Endothelial cell of umbilical vein (primary cell): ENCODE results near the gene ABLIM2.

Experiments used
- EZH2 ChIP-seq: IDR thresholded peaks from 2 replicates; pipeline ENCODE4 v1.6.1; 2012; ENCODE audit warnings: borderline replicate concordance, low read depth, mild to moderate bottlenecking, moderate library complexity, low read length, inconsistent platforms; ENCODE audit not compliant: severe bottlenecking
- TF ChIP-seq, protein P1 (sequence below), 2 donors: IDR thresholded peaks; 1 replicate in 1 of 2; 2 replicates in 1 of 2; pipeline ENCODE4 v1.5.1; 2011; ENCODE audit warnings: low read length in 2 of 2, mild to moderate bottlenecking in 2 of 2, moderate library complexity in 2 of 2, control low read depth in 1 of 2, inconsistent platforms in 1 of 2, low read depth in 1 of 2; ENCODE audit not compliant: insufficient read depth in 1 of 2; ENCODE audit errors: extremely low read depth in 1 of 2

DNA sequence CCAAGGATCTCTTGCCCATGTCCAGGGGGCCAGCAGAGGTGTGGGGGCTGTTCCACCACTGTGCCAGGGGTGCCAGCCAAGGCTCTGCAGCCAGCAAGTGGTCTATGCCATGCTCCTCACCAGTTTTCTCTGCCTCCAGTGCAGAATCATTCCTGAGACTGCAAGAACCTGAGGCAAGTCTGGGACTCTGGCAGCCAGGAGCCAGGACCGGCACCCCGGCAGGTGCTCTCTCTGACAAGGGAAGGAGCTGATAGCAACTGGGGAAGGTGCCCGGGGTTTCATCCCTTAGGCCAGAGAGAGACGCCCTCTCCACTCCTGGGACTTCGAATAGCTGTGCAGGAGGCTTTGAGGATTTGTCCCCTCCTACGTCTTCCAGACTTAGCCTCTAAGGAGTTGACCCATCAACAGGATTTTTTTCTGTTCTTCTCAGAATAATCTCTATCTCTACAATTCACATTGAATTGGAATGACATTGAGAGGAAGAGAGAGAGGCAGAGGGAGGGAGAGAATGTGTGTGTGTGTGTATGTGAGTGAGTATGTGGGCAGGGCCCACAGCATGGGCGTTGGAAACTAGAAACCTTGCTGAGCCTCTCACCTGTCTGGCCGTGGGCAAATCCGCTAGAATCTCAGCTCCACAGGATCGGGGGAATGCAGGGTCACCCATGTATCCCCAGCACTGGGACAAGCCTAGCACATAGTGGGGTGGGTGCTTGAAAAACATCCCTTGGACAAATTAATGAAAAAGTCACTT is 144.5 kb downstream of the ABLIM2 start:
- TF ChIP-seq EZH2: no peak
- TF ChIP-seq, protein P1, sequence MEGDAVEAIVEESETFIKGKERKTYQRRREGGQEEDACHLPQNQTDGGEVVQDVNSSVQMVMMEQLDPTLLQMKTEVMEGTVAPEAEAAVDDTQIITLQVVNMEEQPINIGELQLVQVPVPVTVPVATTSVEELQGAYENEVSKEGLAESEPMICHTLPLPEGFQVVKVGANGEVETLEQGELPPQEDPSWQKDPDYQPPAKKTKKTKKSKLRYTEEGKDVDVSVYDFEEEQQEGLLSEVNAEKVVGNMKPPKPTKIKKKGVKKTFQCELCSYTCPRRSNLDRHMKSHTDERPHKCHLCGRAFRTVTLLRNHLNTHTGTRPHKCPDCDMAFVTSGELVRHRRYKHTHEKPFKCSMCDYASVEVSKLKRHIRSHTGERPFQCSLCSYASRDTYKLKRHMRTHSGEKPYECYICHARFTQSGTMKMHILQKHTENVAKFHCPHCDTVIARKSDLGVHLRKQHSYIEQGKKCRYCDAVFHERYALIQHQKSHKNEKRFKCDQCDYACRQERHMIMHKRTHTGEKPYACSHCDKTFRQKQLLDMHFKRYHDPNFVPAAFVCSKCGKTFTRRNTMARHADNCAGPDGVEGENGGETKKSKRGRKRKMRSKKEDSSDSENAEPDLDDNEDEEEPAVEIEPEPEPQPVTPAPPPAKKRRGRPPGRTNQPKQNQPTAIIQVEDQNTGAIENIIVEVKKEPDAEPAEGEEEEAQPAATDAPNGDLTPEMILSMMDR (IDR thresholded peaks at IDR 0.05; ENCODE audit: extremely low read depth in 1 of 2, insufficient read depth in 1 of 2, low read depth in 1 of 2, low read length in 2 of 2): no peak
